Vagina (tissue), 2 donors: Measurements from ENCODE around the gene PPP1R3C.

Experiments used
- POLR2AphosphoS5 ChIP-seq, 2 donors: sonication (generic); formaldehyde crosslinking; IDR thresholded peaks; one replicate each; pipeline ENCODE4 v1.9.0; 2017; ENCODE audit warnings: antibody characterized with exemption in 2 of 2, mild to moderate bottlenecking in 2 of 2, low read depth in 1 of 2; ENCODE audit not compliant: insufficient read depth in 1 of 2
- TF ChIP-seq, protein P1 (sequence below), 3 experiments: fragments of 450-650 bp in 2 of 3; fragments of 200-600 bp in 1 of 3; sonication (generic) in 1 of 3; IDR thresholded peaks; one replicate each; pipeline ENCODE4 v1.5.1; 2017 to 2019; ENCODE audit warnings: antibody characterized with exemption in 3 of 3, mild to moderate bottlenecking in 2 of 3, moderate library complexity in 2 of 3

DNA sequence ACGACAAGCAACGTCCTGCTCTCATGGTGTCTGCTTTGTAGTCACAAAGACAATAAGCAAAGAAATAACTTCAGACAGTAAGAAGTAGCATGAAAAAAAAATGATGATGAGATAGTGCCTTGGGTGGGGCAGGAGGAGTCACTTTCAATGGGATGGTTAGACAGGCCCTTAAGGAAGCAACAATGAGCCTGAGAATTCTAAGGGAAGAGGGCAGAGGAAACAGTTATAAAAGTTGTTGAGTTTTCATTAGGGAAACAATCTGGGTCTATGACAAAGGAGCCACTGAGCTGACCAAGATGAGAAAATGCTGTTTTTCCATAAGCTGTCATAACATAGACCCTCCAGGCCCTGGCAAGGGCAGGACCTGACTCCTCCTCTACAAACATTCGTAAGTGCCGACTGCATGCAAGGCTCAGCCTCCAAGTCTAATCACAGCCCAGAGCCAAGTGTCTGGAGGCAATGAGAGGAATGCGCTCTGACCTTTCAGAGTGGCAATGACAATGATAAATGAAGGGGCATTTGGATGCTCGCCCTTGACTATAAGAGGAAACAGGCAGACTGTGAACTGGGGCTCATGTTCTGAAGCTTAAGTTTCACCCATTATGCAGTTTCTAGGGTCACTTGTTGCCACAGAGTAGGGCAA lies 43.7 kb downstream of the PPP1R3C start:
- TF ChIP-seq POLR2AphosphoS5 (IDR thresholded peaks at IDR 0.05; ENCODE audit: insufficient read depth in 1 of 2, low read depth in 1 of 2) = no peak
- TF ChIP-seq, protein P1, sequence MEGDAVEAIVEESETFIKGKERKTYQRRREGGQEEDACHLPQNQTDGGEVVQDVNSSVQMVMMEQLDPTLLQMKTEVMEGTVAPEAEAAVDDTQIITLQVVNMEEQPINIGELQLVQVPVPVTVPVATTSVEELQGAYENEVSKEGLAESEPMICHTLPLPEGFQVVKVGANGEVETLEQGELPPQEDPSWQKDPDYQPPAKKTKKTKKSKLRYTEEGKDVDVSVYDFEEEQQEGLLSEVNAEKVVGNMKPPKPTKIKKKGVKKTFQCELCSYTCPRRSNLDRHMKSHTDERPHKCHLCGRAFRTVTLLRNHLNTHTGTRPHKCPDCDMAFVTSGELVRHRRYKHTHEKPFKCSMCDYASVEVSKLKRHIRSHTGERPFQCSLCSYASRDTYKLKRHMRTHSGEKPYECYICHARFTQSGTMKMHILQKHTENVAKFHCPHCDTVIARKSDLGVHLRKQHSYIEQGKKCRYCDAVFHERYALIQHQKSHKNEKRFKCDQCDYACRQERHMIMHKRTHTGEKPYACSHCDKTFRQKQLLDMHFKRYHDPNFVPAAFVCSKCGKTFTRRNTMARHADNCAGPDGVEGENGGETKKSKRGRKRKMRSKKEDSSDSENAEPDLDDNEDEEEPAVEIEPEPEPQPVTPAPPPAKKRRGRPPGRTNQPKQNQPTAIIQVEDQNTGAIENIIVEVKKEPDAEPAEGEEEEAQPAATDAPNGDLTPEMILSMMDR (IDR thresholded peaks at IDR 0.05) = no peak
